C4-2B (cell line): Measurements from ENCODE around the gene SPATA13.

Experiments used
- ZFX ChIP-seq: fragments of 450-650 bp; IDR thresholded peaks from 2 replicates; pipeline ENCODE4 v1.6.1; 2017
- TF ChIP-seq, protein P1 (sequence below): fragments of 450-650 bp; conservative IDR thresholded peaks from 2 replicates; pipeline ENCODE4 v1.5.1; 2017; ENCODE audit warnings: mild to moderate bottlenecking

- TF ChIP-seq, protein P1, sequence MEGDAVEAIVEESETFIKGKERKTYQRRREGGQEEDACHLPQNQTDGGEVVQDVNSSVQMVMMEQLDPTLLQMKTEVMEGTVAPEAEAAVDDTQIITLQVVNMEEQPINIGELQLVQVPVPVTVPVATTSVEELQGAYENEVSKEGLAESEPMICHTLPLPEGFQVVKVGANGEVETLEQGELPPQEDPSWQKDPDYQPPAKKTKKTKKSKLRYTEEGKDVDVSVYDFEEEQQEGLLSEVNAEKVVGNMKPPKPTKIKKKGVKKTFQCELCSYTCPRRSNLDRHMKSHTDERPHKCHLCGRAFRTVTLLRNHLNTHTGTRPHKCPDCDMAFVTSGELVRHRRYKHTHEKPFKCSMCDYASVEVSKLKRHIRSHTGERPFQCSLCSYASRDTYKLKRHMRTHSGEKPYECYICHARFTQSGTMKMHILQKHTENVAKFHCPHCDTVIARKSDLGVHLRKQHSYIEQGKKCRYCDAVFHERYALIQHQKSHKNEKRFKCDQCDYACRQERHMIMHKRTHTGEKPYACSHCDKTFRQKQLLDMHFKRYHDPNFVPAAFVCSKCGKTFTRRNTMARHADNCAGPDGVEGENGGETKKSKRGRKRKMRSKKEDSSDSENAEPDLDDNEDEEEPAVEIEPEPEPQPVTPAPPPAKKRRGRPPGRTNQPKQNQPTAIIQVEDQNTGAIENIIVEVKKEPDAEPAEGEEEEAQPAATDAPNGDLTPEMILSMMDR, result no peak
- no peak for TF ChIP-seq ZFX
Measured at GRCh38 chr13:24304620-24305019, 144.1 kb downstream of the SPATA13 start.
